A673 (cell line): ENCODE data around the gene MAB21L1.

ENCODE experiments used
- CTCF ChIP-seq: fragments of 300-800, 200-600 bp; sonication (generic); conservative IDR thresholded peaks from 2 replicates; pipeline ENCODE4 v1.5.1; 2017; ENCODE audit warnings: low read depth, mild to moderate bottlenecking, antibody characterized with exemption, low read length, moderate library complexity, mixed read lengths
- EZH2 ChIP-seq: fragments of 200-600 bp; sonication (generic); IDR thresholded peaks from 2 replicates; pipeline ENCODE4 v1.6.1; 2017; ENCODE audit warnings: borderline replicate concordance, low read depth, mild to moderate bottlenecking, mixed read lengths, antibody characterized with exemption, low read length; ENCODE audit not compliant: poor library complexity, severe bottlenecking

GRCh38 chr13:35482527-35482926 is 6.0 kb upstream of the MAB21L1 start:
- TF ChIP-seq EZH2 (no peak), CTCF (no peak)
